Measurements from ENCODE around the gene ALKBH1. TPM values are rescaled to one million over a fixed set of nuclear protein-coding genes. Genes with fewer than 3 reads are reported as not detected.

Gene ALKBH1
- polyA plus RNA-seq, 1 experiment, result 14.0 TPM

DNA sequence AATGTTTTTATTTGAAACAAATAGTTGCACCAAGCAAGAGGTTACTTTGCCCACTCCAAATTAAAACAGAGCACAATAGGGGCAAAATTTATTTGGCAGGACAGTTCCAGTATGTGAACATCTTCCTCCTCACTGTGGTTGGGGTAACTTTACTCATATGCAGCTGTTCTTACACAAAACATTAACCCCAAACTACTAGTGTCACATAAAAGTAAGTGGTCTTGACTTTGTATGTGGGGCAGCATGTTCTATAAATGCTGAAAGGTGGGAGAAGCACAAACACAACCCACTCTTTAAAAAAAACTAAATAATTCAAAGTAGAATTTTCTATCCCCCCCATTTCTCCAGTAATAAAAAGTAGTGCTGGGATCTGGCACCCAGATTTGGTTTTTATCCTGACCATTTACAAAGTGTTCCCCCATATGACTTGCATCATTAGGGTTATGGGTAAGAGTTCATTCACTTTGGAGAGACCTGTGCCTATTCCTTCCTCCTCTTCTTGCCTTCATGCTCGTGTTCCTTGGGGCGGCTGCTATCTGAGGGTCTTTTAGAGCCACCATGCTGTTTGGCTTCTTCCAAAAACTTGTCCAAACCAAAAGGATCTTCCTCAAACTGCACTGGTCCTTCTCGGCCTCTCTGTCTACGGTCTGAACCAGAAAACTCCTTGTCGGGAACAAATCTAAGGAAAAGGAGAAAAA, 9.9 kb upstream of the ALKBH1 start:
- H3K4me3 ChIP-seq (ENCODE audit: low read depth, low read length), result no peak overlapping the region
- no peak for TF ChIP-seq CTCF (IDR thresholded peaks at IDR 0.05; ENCODE audit: low read depth, low read length)
- CTCF ChIA-PET, result no interaction called here
- H3K27me3 ChIP-seq (ENCODE audit: control insufficient read depth, insufficient read depth, low read length), result no peaks in the 10 kb centered on the region
- no peak for DNase-seq (ENCODE audit: low read depth, low spot score)
- no peaks in the 10 kb centered on the region for H3K9me3 ChIP-seq (ENCODE audit: control insufficient read depth, insufficient read depth, low read length)
- POLR2A ChIA-PET, result no interaction called here
- H3K27ac ChIP-seq (ENCODE audit: low read depth, low read length), result no peak overlapping the region

- H3K27ac ChIP-seq (ENCODE audit: low read depth, low read length), result no peak overlapping the region
- DNase-seq (ENCODE audit: low read depth, low spot score), result no peak
- ChIA-PET POLR2A (interaction anchor here (0.6 kb wide), 1 partner anchor 147 kb away, joined by 4 read pairs; no protein-coding TSS in a partner anchor), CTCF (no interaction called here)
- no peaks in the 10 kb centered on the region for H3K9me3 ChIP-seq (ENCODE audit: control insufficient read depth, insufficient read depth, low read length)
- H3K27me3 ChIP-seq (ENCODE audit: control insufficient read depth, insufficient read depth, low read length), result no peaks in the 10 kb centered on the region
- no peak overlapping the region for H3K4me3 ChIP-seq (ENCODE audit: low read depth, low read length)
- TF ChIP-seq CTCF (IDR thresholded peaks at IDR 0.05; ENCODE audit: low read depth, low read length), result no peak
Observed at GRCh38 chr14:77714926-77715325, 7.1 kb upstream of the ALKBH1 start.

DNA sequence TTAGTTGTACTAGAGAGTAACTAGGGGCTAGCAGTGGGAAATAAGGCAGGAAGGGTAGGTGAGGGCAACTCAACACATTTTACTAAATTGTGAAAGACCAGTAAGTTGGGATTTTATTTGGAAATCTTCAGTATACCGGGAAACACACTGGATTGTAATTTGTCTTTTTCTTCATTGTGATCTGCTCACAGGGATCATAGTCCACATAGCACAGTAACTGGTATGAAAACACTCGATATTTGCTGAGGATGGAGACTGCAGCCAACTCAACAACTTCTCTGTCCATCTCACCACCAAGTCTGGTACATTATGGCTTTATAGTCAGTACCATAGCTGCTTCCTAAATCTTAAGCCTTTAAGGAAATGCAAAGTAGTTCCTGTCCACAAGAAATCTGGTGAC, 2.5 kb upstream of the ALKBH1 start:
- DNase-seq (ENCODE audit: low read depth, low spot score), result no peak
- no peaks in the 10 kb centered on the region for H3K9me3 ChIP-seq (ENCODE audit: control insufficient read depth, insufficient read depth, low read length)
- ChIA-PET POLR2A (no interaction called here), CTCF (no interaction called here)
- TF ChIP-seq CTCF (IDR thresholded peaks at IDR 0.05; ENCODE audit: low read depth, low read length), result no peak
- no peak overlapping the region for H3K27ac ChIP-seq (ENCODE audit: low read depth, low read length)
- H3K4me3 ChIP-seq (ENCODE audit: low read depth, low read length), result no peak overlapping the region
- H3K27me3 ChIP-seq (ENCODE audit: control insufficient read depth, insufficient read depth, low read length), result no peaks in the 10 kb centered on the region

- peak overlapping the region; percentile 94 for H3K4me3 ChIP-seq (ENCODE audit: low read depth, low read length)
- TF ChIP-seq CTCF (IDR thresholded peaks at IDR 0.05; ENCODE audit: low read depth, low read length), result no peak
- POLR2A ChIA-PET, result no interaction called here
- CTCF ChIA-PET, result no interaction called here
- H3K9me3 ChIP-seq (ENCODE audit: control insufficient read depth, insufficient read depth, low read length), result no peaks in the 10 kb centered on the region
- DNase-seq (ENCODE audit: low read depth, low spot score), result no peak
- no peak overlapping the region for H3K27ac ChIP-seq (ENCODE audit: low read depth, low read length)
- H3K27me3 ChIP-seq (ENCODE audit: control insufficient read depth, insufficient read depth, low read length), result no peaks in the 10 kb centered on the region
Observed at GRCh38 chr14:77709412-77709811, 1.6 kb upstream of the ALKBH1 start.

GRCh38 chr14:77708749-77709148, 926 bp upstream of the ALKBH1 start:
- H3K27ac ChIP-seq (ENCODE audit: low read depth, low read length), result no peak overlapping the region
- ChIA-PET POLR2A (interaction anchor here (0.6 kb wide), 1 partner anchor 11 kb away, joined by 3 read pairs; no protein-coding TSS in a partner anchor), CTCF (interaction anchor here (1.1 to 2.8 kb wide), 2 partner anchors 21 to 250 kb away, joined by 3 to 26 read pairs; partner anchors contain the start of genes AHSA1 and VIPAS39)
- TF ChIP-seq CTCF (IDR thresholded peaks at IDR 0.05; ENCODE audit: low read depth, low read length), result no peak
- H3K9me3 ChIP-seq (ENCODE audit: control insufficient read depth, insufficient read depth, low read length), result no peaks in the 10 kb centered on the region
- no peaks in the 10 kb centered on the region for H3K27me3 ChIP-seq (ENCODE audit: control insufficient read depth, insufficient read depth, low read length)
- no peak for DNase-seq (ENCODE audit: low read depth, low spot score)
- peak overlapping the region; percentile 94 for H3K4me3 ChIP-seq (ENCODE audit: low read depth, low read length)
